Stimulated activated CD8-positive, alpha-beta memory T cell treated with anti-CD3 and anti-CD28 coated beads, Interleukin-15, amount 100 ng/mL, for 4 hours (primary cell): ENCODE results near the gene SMAD7.

Experiments used
- DNase-seq, 2 donors: peaks; one replicate each; pipeline ENCODE4 v3.0.0-alpha.2; 2020; ENCODE audit warnings: low read depth in 2 of 2

SMAD7 gene

DNA sequence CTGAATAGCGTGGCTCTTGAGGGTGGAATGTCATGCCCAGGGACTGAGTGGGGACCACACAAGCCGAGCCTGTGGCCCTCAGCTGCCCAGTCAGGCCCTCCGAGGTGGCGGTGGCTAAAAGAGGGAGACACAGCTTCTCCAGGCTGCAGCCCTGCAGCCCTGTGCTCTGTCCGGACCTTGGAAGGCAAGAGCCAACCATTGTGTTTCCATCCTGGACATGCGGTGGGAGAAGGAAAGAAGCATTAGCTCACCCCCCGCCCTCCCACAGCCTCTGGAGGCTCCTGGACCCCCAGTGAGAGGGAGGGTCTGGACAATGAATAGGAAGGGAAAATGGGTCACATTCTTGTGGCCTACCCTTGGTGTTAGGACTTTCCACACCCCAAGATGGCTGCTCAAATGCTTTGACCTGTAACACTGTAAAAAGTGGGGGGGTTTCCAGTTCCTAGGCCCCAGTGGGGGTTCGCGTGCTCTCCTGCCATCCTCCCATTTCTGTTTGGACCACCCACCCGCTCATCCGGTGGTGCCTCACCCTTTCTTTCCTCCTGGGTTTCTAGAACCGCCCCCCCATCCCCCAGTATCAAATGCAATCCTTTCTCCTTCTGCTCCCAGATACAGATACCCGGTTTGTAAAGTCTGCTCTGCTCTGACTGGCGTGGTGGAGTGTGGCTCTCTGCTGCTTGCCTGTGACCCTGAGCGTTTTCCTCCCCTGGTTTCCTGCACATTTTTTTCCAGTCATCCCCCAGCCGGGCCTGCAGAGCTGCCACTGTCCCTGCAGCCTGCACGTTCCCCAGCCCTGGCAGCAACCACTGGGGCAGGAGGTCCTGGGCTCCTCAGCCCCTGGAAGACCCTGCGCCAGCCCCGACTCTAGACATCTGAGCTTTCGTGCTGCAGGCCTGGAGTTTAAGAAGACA lies 36.3 kb upstream of the SMAD7 start:
- DNase-seq: no peak

DNA sequence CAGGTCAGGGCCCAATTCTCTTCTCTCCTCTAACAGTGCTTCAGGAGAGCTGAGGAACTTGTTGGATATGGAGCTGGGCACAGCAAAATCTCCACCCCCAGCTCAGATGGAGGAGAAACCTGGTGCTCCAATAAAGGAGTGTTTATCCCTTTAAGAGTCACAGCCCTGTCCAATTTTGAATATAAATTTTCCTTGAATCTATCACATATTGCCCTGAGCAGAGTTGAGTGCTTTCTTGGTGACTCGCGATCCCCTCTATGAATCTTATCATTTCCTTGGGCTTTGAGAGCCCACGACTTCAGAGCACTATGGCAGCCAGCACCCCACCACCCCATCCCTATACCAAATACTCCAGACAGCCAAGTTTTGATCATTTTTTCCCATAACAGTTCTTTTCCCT lies 34.4 kb upstream of the SMAD7 start:
- no peak for DNase-seq

DNA sequence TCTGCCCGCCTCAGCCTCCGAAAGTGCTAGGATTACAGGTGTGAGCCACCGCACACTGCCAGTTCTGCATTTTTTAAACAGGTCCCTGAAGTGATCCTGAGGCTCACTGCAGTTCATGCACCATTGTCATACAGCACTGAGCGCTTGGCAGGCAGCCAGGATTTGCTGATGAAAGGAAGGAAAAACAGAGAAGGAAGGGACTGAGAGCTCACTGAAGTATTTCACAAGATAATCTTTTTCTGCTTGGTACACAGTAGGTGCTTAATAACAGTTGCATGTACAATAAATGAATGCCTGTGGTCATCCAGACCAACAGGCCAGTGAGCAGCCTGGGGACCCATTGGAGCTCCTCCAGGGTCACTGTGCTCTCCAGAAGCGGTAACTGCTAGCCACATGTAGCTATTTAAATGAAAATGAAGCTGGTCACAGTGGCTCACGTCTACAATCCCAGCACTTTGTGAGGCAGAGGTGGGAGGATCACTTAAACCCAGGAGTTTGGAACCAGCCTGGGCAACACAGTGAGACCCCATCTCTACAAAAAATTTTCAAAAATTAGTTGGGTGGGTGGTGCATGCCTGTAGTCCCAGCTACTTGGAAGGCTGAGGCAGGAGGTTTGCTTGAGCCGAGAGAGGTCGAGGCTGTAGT lies 33.1 kb upstream of the SMAD7 start:
- DNase-seq: no peak

DNA sequence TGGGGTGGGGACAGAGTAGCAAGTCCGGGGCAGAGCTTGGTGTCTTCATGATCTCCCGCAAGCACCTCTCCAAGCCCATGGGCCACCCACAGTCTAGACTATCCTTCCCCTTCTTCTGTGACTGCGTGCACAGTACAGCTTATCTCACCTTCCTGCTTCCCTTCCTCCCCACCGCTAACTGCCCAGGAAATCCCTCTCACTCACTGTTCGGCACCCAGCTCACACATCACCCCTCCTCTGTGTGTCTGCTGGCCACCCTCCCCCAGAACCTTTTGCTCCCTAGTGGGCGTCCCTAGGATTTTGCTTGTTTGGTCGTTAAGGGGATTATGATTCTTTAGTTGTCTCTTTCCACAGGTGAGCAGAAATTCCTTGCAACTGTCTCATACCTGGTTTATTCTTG lies 31.5 kb upstream of the SMAD7 start:
- no peak for DNase-seq

DNA sequence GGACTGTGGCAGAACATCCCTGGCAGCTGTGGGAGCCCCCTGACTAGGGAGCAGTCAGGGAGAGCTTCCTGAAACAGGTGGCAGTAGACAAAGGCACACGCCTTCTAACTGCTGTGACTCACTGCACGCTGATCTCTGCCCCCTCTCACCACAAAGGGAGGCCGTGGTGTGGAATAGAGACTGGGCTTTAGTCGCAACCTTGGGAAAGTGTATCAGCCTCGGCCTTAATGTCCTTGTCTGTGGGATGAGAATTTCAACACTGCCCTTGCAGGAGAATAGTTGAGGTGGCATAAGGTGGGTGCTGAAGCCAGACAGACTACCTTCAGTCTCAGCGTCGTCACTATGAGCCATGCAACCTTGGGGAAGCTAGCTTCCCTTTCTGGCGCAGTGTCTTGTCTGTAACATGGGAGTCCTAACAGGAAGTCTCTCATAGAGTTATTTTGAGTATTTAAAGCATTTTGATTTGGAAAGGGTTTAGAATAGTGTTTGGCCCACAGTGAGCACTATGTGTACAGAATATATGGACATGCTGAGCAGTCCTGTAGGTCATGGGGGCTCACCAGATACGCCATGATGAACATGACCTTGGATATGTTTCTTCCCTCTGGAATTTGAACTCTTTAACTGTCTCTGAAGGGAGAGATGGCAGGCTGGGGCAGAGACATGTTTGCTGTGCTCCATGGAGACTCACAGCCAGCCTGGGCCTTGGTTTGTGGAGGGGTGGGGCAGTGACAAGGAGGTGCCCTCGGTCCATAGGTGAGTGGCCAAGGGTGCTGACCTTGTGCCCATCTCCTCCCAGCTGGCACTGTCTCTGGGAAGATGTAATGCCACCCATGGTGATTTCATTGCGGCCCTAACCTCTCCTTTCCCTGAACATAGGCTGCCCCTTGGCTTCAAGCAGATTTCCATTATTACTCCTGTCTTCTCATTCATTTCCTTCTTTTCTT lies 29.5 kb upstream of the SMAD7 start:
- no peak for DNase-seq

DNA sequence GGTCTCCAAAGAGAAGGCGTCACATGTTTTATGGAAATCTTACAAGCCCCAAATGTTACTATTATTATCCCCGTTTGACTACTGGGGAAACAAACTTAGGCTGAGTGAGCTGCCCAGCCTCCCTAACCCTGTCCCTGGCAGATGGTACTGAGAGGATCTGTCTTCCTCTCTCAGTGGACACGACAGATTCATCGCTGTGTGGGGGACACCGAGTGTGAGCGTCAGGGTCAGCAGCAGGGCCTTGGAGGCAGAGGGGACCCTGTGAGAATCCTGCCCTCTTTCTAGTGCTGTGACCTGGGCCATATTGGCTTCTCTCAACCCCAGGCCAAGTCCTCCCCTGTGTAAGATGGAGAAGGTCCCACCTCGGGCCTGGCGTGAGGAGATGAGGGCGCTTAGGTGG lies 27.1 kb upstream of the SMAD7 start:
- no peak for DNase-seq

DNA sequence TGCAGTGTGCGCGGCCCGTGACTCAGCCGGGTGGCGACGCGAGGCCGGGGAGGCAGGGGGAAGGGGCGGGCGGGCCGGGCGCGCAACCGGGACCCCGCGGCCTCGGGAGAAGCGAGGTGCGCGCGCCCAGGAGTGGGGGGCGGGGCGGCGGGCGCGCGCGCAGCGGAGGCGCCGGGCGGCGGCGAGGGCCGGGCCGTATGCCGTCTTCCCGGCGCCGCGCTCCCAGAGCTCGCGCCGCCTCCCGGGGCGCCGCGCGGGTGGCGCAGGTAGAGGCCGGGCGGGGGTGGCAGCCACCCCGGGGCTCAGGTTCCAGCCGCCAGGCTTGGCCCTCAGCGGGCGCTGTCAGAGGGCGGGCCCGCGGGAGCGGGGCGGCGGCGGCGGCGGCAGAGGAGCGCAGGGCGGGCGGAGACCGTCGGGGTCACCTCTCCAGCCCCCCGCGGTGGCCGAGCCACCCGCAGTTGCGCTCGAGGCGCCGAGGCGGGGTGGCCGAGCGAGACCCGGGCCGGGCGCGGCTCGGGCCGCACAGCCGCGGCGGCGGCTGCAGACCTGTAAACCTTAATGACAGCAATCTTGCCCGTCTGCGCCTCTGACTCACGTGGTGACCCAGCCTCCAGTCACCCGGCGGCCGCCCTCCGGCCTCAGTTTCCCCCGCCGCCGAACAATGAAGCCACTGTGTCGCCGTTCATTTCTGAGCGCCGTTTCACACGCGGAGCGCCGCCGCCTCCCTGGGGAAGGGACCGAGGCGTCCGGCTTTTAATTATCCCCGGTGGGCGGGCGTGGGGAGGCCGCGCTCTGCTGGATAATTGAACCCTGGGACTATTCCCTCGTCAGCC lies 25.3 kb upstream of the SMAD7 start:
- DNase-seq: peak; percentile 40 to 49

DNA sequence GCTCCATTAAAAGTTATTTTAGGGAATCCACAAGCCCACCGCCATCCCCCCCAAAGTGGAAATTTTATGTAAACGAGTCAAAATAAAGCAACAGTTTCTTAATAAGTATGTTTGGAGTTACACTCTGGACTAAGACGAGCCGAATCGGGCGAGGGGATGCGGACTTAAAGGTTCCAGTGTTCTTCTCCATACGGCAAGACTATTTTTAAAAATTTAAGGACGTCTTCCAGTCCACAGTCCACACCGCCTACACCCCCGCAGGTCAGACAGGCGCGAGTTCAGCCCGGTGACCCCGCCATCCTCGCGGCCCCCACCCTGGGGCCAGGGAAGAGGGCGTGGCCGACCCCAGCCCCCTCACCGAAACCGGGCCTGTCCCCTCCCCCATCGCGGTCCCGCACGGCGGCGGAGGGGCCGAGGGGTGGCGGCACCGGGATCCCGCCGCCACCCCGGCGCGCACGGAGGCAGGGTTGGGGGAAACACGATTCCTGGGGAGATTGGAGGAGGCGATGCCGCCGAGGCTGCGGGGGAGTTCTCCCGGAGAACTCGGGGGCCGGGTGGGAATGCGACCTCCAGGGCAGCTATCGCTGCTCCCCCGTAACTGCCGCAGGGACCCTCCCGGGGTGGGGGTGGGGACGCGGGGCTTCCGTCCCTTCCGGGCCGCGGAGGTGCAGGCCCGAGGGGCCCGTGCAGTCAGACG lies 24.5 kb upstream of the SMAD7 start:
- no peak for DNase-seq

DNA sequence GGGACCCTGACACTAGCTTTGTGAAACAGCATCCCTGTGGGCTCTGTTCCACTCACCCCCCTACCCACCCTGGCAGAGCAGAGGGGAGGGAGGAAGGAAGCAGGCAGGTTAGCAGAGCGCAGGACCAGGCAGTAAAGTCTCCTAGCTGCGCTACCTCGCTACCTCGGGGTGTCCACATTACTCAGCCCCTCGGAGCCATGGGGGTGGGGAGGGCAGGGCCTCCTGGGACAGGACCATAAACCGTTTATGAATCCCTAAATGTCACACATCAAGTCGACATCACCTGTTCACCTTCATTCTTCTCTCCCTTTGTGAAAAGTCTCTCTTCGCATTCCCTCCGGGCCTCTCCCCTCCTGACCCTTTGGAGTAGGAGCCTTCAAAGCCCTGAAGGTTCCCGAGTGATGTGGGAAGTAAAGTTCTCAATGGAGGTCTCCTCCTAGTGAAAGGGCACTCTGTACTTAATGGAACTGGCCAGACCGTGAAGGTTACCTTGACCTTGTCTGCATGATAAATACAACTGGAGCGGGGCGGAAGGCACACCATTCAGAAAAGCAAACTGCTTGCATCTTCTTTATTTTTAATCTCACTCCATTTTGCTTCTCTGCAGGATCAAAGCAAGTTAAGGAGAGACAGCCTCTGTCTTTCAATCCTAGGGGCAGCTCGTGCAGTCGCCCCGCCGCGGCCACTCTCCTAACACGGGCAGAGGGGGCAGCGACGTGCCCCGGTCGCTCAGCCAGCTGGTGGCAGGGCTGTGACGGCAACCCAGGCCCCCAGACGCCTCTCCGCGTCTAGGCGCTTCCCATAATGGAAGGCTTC lies 23.7 kb upstream of the SMAD7 start:
- no peak for DNase-seq

DNA sequence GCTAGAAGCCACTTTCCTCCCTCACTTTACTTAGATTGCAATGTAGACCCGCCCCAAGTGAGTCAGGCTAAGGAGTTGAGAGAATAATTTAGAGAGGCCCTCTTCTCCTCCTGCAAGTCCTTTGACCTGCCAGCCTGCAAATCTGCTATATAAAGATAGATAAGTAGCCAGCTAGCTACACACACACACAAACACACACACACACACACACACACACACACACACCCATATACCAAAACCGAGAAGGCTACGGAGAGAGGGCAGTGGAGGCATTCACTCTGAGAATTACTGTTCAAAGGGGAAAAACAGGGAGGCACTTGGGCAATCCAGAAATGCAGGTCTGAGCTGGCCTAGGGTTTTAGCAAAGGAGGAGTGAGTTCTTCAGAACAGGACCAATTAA lies 23.0 kb upstream of the SMAD7 start:
- no peak for DNase-seq

DNA sequence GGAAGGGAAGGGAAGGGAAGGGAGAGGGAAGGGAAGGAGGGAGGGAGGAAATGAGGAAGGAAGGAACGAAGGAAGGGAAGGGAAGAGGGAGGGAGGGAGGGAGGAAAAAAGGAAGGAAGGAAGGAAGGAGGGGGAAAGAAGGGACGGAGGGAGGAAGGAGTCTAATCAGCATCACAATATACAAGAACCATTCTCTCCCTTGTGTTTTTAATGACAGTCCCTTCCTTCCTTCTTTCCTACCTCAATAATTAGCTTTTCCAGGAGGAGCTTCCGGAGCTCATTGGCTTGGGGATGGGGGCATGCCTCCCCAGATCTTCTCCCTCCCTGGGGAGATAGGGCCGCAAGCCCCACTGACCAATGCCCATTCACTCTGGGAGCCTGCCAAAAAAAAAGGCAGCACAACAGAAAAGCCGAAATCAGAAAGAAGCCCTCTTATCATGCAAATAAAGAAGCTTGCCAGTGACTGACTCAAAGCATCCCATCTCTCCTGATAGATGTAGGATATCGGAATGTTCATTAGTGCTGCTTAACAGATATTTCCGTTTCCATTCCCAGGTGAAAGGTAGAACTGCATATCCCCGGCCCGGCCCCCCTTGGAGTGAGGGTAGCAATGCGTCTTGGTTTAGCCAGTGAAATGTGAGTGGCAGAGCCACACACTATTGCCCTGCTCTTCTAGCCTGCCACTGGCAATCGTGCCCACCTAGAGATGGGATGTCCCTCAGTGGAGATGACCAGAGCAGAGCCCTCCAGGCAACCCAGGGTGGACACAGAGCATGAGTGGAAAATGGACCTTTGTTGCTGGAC lies 17.8 kb upstream of the SMAD7 start:
- DNase-seq: no peak

DNA sequence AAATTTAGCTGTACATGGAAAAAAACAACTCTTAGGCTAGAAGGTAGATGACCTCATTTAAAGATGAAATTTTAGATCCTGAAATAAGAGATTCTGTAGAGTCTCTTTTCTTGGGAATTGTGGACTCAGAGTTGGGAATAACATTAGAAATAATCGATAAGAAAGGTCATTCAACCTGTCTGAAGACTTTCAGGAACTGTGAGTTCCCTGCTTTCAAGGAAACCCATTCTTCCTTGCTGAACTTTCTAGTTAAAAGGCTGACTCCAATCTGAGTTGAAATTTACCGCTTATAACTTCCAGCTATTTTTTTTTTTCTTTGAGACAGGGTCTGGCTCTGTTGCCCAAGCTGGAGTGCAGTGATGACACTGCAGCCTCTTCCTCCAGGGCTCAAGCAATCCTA lies 16.8 kb upstream of the SMAD7 start:
- DNase-seq: no peak

DNA sequence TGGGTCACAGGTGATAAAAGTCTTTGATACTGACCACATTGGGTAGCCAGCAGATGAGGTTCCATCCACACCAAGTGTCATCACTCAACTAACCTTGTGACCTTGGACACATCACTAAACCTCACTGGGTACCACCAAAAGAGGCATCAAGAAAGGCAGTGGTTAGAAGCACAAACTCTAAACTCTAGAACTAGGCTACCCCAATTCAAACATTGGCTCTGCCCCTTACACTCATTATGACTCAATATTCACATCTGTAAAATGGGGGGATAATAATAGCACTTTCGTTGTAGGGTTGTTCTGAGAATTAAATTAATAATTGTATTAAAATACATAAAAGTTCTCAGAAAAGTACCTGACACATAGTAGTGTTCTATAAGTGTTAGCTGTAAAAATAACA lies 15.8 kb upstream of the SMAD7 start:
- DNase-seq: no peak

DNA sequence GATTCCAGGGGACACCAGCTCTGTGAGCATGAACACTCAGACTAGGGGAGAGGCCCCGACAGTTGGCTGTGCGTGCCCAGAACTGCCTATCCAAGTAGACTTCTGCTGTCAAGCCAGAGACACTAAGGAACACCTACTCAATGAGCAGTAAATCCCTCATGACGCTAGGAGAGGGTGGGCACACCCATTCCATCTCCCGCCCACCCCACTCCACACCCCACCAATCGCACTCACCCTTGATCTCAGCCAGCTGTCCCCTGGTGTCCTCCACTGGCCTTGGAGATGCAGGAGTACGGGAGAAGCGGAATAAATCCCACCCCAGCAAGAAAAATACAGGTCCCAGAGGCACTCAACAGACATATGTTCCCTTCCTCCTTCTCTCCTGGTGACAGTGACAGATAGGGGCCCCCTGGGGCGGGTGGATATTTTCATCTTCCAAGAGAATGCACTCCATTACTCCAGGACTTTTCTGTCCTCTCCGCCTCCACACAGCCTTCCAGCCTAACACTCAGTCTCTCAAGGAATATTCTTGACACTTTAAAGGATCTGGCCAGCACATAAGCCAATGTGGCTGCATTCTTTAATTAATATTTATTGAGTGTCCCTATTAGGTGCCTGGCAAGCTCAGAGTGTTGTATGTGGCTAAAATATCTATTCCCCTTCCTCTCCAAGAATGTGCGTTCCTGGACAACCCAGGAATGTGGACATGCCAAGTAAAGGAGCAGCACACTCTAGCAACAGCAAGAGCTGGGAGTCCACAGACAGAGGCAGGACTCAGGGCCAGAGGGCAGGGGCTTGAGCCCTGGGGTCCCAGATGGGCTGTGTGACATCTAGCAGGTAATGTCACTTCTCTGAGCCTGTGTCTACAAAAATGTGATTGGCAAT lies 13.1 kb upstream of the SMAD7 start:
- DNase-seq: no peak

DNA sequence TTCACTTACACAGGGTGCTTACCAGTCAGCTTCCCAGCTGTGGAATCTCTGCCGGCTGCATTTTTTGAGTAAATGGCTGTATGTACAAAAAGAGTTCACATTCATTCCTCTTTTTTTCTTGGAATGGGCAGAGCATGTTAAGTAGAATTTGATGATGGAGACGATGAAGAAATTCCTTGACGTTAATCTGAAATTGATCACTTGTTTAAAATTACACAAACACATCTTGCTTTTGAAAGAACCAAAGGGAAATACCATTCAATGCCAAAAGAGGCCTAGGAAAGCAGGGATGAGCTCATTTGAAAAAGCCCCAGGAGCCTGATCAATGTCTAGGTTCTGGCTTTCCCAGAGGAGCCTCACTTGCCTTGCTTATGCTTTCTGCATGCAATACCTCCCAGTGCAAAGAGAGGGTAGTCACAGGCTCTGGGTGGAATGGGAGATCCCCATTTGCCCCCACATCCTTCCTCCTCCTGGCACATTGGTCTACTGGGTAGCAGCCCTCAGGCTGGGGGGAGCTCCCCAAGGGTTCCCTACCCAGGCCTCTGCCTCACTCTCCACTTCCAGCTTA lies 12.3 kb upstream of the SMAD7 start:
- DNase-seq: no peak

DNA sequence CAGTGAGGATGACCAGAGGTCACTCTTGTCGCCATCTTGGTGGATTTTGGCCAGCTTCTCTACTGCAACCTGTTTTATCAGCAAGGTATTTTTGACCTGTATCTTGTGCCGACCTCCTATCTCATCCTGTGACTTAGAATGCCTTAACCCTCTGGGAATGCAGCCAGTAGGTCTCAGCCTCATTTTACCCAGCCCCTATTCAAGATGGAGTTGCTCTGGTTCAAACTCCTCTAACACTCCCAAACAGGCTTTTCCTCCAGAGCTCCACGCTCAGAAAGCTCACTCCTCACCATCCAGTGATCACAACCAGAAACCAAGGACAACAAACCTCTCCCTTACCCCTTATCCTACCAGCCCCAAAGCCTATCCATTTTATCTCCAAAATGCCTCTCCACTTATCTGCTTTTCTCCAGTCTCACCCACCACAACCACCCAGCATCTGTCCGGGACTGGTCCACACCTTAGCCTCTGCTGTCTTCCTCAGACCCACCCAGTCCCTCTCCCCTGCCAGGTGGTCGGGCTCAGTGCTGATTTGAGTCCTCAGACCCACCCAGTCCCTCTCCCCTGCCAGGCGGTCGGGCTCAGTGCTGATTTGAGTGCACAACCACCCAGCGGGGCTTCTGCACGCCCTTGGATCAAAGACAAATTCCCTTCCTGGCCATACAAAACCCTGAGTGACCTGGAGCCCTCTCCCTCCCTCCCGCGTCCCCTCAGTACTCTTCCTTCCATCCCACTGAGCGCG lies 11.7 kb upstream of the SMAD7 start:
- no peak for DNase-seq

DNA sequence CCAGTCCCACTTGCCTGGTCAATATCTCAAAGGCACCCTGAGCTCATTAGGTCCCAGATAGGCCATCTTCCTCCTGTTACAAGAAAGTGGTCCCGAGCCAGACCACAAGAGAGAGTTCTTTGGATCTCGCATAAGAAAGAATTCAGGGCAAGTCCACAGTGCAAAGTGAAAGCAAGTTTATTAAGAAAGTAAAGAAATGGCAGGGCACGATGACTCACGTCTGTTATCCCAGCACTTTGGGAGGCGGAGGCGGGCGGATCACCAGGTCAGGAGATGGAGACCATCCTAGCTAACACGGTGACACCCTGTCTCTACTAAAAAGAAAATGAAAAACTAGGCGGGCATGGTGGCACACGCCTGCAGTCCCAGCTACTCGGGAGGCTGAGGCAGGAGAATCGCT lies 10.8 kb upstream of the SMAD7 start:
- DNase-seq: no peak
